Ovary (tissue), 9 donors: ENCODE data around the gene RGL1. TPM values are rescaled to one million over a fixed set of nuclear protein-coding genes. Genes with fewer than 3 reads are reported as not detected.

Source experiments
- DNase-seq, 5 donors: peaks; one replicate each; pipeline ENCODE4 v3.0.0-alpha.2; 2019 to 2020
- H3K27ac ChIP-seq, 2 donors: fragments of 200-600 bp; one replicate each; pipeline versions ENCODE4 v1.5.1 to v1.8.0; 2019 to 2022
- H3K27me3 ChIP-seq: fragments of 200-600 bp; one replicate; pipeline ENCODE4 v1.8.0; 2022
- H3K36me3 ChIP-seq: fragments of 200-600 bp; sonication (generic); one replicate; pipeline ENCODE4 v1.5.1; 2019
- H3K4me1 ChIP-seq: one replicate; pipeline ENCODE4 v1.8.1; 2013; ENCODE audit warnings: mild to moderate bottlenecking, moderate library complexity; ENCODE audit not compliant: insufficient read depth
- H3K4me3 ChIP-seq: fragments of 200-600 bp; sonication (generic); one replicate; pipeline ENCODE4 v1.5.1; 2017
- H3K9me3 ChIP-seq, 2 donors: fragments of 200-600 bp in 1 of 2; sonication (generic) in 1 of 2; one replicate each; pipeline versions ENCODE4 v1.5.1 to v1.8.1; 2013 to 2019; ENCODE audit warnings: mild to moderate bottlenecking in 1 of 2, moderate library complexity in 1 of 2
- CTCF ChIP-seq, 3 donors: fragments of 450-650 bp in 2 of 3; fragments of 200-600 bp in 1 of 3; IDR thresholded peaks; one replicate each; pipeline versions ENCODE4 v1.5.1 to v1.8.0; 2016 to 2022; ENCODE audit warnings: antibody characterized with exemption in 3 of 3, mild to moderate bottlenecking in 1 of 3
- EP300 ChIP-seq: sonication (generic); formaldehyde crosslinking; IDR thresholded peaks from one replicate; pipeline ENCODE4 v1.6.1; 2017; ENCODE audit warnings: antibody characterized with exemption
- POLR2A ChIP-seq: fragments of 450-650 bp; IDR thresholded peaks from one replicate; pipeline ENCODE4 v1.6.1; 2017; ENCODE audit warnings: antibody characterized with exemption, mild to moderate bottlenecking, moderate library complexity
- WGBS, 3 donors: extraction: QIAGEN DNeasy Blood & Tissue Kit in 1 of 3; methylation state at CpG; one replicate each; pipeline versions ENCODE4 v1.1.5 to v1.1.7; 2013 to 2017; 5-methylcytosine and 5-hydroxymethylcytosine counted together
- intact Hi-C, 4 donors: fragments of 100-400 bp; cut with DNase I; formaldehyde crosslinking; loops; one replicate each; pipeline versions ENCODE4 v1.11.0 to v1.15.1; 2022 to 2023
- polyA plus RNA-seq, 2 donors: library from polyadenylated mRNA; stranded (reverse); fragments of 200-250 nt in 1 of 2; fragments of 350-450 nt in 1 of 2; fragmentation: Illumina TruSeq in 1 of 2; extraction: RNeasy Lipid Tissue Mini Kit (QIAGEN cat#74804) in 1 of 2; gene quantifications; one replicate each; pipeline ENCODE4 v1.2.3, GENCODE V29; 2013 to 2014
- total RNA-seq, 7 donors: library from RNA; depleted of rRNA in 2 of 7; stranded (reverse); fragments of >200 nt in 2 of 7; fragmentation: NEBNext Ultra II Directional in 3 of 7; extraction: Animal tissue kit (Norgen Biotek cat#: 25700) in 3 of 7; gene quantifications; one replicate each; pipeline versions ENCODE4 v1.1.0 to v1.2.4, GENCODE V29; 2016 to 2023
- donor health status: DM: no; HTN: no; CAD: no; lungs with moderate emphysema.
- donor health status: DM: no; HTN: no; CAD: no.
- donor health status: Bipolar disorder and iron deficiency.
- donor health status: DM: yes; HTN: yes; CAD: no.
- donor health status: DM: no; HTN: no; CAD: no.
- donor health status: DM: yes; HTN: yes; CAD: no.

Gene RGL1
- total and polyA plus RNA-seq, 9 donors: 14.3 to 61.6 (median 25.7) TPM

GRCh38 chr1:183910845-183911244 lies 105.9 kb downstream of the RGL1 start:
- intact Hi-C loops: loop anchor here in 2 of 4 donors (10.0 kb wide), 2 partner anchors 106 to 436 kb away; partner anchors contain the start of genes RGL1 (in 1 of the 2) and SMG7 (in 1 of the 2)
- no peaks in the 10 kb centered on the region for H3K9me3 ChIP-seq
- no peak for DNase-seq
- TF ChIP-seq CTCF (IDR thresholded peaks at IDR 0.05): no peak
- no peak for TF ChIP-seq POLR2A
- TF ChIP-seq EP300: no peak
- no peak overlapping the region for H3K27ac ChIP-seq
- H3K4me3 ChIP-seq: no peak overlapping the region
- peaks cover 2% of the 10 kb centered on the region for H3K4me1 ChIP-seq
- H3K27me3 ChIP-seq: no peaks in the 10 kb centered on the region
- H3K36me3 ChIP-seq: no peaks in the 10 kb centered on the region
- 50 to 72% (median 61%) methylated on average over 4 of the region's 4 CpGs for WGBS, 3 donors

GRCh38 chr1:183911285-183911684 lies 106.4 kb downstream of the RGL1 start:
- Histone ChIP-seq H3K27ac (no peak overlapping the region), H3K4me3 (no peak overlapping the region), H3K4me1 (peaks cover 2% of the 10 kb centered on the region), H3K9me3 (no peaks in the 10 kb centered on the region), H3K36me3 (no peaks in the 10 kb centered on the region), H3K27me3 (no peaks in the 10 kb centered on the region)
- no peak for DNase-seq
- intact Hi-C loops: loop anchor here in 2 of 4 donors (10.0 kb wide), 2 partner anchors 106 to 436 kb away; partner anchors contain the start of genes RGL1 (in 1 of the 2) and SMG7 (in 1 of the 2)
- 65 to 80% (median 69%) methylated on average over 2 of the region's 2 CpGs for WGBS, 3 donors
- no peak for TF ChIP-seq CTCF (IDR thresholded peaks at IDR 0.05)
- TF ChIP-seq POLR2A: no peak
- no peak for TF ChIP-seq EP300

GRCh38 chr1:183912265-183912886 lies 107.5 kb downstream of the RGL1 start:
- Histone ChIP-seq H3K4me3 (no peak overlapping the region), H3K4me1 (peaks cover 2% of the 10 kb centered on the region), H3K36me3 (no peaks in the 10 kb centered on the region), H3K9me3 (no peaks in the 10 kb centered on the region), H3K27ac (no peak overlapping the region), H3K27me3 (no peaks in the 10 kb centered on the region)
- TF ChIP-seq CTCF (IDR thresholded peaks at IDR 0.05) (no peak), EP300 (no peak), POLR2A (no peak)
- 88 to 96% (median 88%) methylated on average over 5 of the region's 5 CpGs for WGBS, 3 donors
- no peak for DNase-seq
- intact Hi-C loops: loop anchor here in 3 of 4 donors (2.0 to 10.0 kb wide), 3 partner anchors 108 to 438 kb away; partner anchors contain the start of genes RGL1 (in 1 of the 3) and SMG7 (in 1 of the 3)

- no peak overlapping the region for H3K27ac ChIP-seq
- no peaks in the 10 kb centered on the region for H3K36me3 ChIP-seq
- no peaks in the 10 kb centered on the region for H3K27me3 ChIP-seq
- TF ChIP-seq CTCF (IDR thresholded peaks at IDR 0.05) (no peak), EP300 (no peak), POLR2A (no peak)
- H3K9me3 ChIP-seq: no peaks in the 10 kb centered on the region
- intact Hi-C loops: loop anchor here in 3 of 4 donors (2.0 to 10.0 kb wide), 3 partner anchors 109 to 439 kb away; partner anchors contain the start of genes RGL1 (in 1 of the 3) and SMG7 (in 1 of the 3)
- no peak overlapping the region for H3K4me3 ChIP-seq
- DNase-seq: no peak
- WGBS, 3 donors: 92 to 96% (median 96%) methylated on average over 3 of the region's 3 CpGs
- H3K4me1 ChIP-seq: peaks cover 2% of the 10 kb centered on the region
These were observed 108.7 kb downstream of the RGL1 start for GRCh38 chr1:183913567-183913993.
